Measurements from ENCODE around the gene NPLOC4.
"Not testable (repeated sequence)": the region's sequence is repeated elsewhere in the genome, so short reads cannot be mapped to it uniquely, and the experiment has no call there.

The NPLOC4 gene

DNA sequence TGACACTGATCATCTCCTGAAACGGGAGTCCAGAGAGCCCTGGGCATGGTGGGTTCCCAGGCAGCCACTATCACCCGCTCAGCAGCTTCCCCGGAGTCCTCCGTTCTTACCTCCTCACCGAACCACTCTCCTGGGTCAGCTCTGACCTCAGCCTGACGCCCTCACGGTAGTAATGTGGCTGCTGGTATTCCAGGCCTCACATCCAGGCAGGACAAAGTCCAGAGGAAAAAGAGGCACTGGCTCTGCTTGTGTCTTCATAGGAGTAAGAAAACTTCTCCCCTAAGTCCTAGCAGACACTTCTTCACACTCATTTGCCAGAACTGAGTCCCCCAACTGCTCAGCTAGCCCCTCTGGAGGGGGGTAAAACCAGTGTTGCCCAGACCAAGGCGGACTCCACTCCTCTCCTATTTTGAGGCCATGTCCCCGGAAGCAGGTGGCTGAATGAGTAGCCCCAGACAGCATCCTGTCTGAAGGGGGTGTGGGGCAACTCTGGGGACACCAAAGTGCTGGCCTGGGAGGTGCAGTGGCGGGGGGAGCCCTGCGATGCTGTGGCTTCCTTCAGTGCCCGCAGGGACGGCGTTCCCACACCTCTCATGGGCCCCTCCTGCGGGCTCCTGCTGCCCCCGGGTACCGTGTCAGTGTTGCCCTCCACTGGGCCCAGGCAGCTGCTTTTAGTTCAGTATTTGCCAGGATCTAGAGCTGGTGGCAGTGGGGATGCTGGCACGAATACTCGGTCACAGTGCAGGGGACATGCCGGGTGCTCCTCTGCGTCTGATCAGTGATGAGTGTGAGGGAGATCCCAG is 103.4 kb downstream of the NPLOC4 start:
- DNase-seq (ENCODE audit: low read depth), result no peak

GRCh38 chr17:81532490-81533287 is 104.2 kb downstream of the NPLOC4 start:
- DNase-seq (ENCODE audit: low read depth), result no peak

GRCh38 chr17:81531998-81532404 is 104.9 kb downstream of the NPLOC4 start:
- DNase-seq (ENCODE audit: low read depth), result not testable (repeated sequence)

GRCh38 chr17:81531013-81531412 is 105.9 kb downstream of the NPLOC4 start:
- not testable (repeated sequence) for DNase-seq (ENCODE audit: low read depth)

DNA sequence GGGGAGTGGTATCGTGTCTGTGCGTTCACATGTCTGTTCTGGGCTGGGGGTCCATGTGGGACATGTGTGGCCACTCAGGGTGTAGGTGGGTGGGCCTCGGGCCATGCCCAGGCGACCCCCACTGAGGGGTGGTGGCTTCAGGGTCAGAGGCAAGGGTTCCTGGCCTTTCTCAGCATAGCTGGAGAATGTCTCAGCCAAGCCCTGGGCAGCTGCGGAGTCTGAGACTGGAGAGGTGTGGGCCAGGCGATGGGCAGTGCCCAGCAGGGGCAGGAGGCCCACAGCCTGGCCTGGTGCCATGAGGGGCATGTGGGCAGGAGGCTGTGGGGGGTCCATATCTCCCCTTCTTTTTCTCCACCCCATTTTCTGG is 107.5 kb downstream of the NPLOC4 start:
- no peak for DNase-seq (ENCODE audit: low read depth)

GRCh38 chr17:81528651-81529436 is 108.1 kb downstream of the NPLOC4 start:
- no peak for DNase-seq (ENCODE audit: low read depth)

DNA sequence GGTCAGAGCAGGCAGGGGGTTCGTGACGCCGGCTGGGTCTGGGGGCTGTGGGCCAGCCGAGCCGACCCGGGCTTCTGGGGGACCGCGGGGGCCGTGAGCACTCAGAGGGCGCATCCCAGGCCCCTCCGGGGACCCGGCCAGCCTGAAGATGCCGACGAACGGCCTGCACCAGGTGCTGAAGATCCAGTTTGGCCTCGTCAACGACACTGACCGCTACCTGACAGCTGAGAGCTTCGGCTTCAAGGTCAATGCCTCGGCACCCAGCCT is 108.6 kb downstream of the NPLOC4 start:
- DNase-seq (ENCODE audit: low read depth), result no peak

DNA sequence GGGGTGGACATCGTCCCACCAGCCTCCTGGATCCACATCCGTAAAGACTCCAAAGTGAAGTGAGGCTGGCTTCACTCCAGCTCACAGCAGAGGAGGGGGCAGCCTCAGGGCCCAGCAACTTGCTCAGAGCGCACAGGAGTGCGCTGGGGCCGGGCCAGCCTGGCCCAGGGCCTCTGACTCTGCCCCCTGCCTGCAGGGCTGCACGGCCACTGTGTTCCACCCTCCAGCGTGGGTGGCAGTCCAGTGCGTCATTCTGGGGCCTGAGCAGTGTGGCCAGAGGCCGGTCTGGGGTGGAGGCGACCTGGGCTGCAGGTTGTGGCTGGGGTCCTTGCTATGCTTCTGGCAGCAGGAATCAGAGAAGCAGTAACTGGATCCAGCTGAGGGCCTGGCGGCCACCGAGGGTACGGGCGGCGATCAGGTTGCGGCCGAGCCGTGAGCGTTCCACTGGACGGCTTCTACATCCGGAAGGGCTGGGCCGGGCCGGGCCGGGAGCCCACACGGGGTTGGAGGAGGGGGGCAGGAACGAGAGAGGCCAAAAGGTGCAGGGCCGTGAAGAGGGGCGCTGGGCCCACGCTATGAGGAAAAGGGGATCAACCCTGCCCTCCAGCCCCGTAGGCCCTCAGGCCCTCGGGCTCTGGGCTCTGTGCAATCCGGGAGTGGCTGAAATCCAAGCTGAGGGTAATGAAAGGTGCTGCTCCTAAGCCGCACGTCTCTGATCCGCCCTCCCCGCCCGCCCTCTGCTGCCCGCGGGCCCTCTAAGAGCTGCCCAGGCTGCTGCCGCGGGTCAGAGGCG is 109.1 kb downstream of the NPLOC4 start, which contains the start of gene FSCN2:
Gene FSCN2 (plus strand): TSS at position 787 of the 793 bp plus-strand sequence. CDS start 155 bp downstream, outside the sequence.
- no peak for DNase-seq (ENCODE audit: low read depth)

DNA sequence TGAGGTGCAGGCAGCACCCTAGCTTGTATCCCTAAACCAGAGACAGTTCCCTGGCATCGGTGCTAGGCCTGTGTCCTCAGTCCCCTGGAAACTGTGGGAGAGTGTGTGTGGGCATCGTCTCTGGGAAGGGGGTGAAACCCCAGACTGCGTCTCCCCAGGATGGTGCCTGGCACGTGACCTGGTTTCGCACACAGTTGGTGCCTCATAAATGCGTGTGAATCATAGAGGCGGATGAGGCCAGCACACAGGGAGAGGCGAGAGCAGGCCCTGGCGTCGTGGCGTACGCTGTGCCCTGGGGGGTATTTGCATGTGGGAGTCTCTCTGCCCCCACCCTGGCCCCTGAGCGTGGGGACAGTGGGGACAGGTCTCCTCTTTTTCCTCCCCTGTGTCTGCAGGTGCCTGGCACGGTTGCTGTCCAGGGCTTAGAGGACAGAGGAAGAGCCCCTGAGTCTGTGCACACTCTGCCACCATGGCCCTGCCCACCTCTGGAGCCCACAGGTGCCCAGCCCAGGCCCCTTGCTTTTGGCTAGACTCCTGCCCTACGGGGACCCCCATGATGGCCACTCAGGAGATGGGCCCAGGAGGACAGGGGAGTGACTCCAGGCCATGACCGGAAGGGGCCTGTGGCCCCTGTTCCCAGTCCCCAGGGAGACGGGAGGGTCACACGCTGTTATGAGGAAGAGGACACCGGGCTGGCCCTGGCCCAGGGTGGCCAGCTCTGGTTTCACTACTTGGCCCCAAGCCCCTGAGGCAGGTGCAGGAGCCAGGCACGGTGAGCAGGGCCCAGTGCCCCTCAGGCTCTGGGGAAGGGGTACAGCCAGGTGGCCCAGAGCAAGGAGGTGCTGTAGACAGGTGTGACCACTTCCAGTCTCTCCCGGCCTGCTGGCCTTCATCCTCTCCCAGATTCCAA is 110.0 kb downstream of the NPLOC4 start:
- DNase-seq (ENCODE audit: low read depth), result no peak

GRCh38 chr17:81524865-81525159 is 112.1 kb downstream of the NPLOC4 start:
- no peak for DNase-seq (ENCODE audit: low read depth)

DNA sequence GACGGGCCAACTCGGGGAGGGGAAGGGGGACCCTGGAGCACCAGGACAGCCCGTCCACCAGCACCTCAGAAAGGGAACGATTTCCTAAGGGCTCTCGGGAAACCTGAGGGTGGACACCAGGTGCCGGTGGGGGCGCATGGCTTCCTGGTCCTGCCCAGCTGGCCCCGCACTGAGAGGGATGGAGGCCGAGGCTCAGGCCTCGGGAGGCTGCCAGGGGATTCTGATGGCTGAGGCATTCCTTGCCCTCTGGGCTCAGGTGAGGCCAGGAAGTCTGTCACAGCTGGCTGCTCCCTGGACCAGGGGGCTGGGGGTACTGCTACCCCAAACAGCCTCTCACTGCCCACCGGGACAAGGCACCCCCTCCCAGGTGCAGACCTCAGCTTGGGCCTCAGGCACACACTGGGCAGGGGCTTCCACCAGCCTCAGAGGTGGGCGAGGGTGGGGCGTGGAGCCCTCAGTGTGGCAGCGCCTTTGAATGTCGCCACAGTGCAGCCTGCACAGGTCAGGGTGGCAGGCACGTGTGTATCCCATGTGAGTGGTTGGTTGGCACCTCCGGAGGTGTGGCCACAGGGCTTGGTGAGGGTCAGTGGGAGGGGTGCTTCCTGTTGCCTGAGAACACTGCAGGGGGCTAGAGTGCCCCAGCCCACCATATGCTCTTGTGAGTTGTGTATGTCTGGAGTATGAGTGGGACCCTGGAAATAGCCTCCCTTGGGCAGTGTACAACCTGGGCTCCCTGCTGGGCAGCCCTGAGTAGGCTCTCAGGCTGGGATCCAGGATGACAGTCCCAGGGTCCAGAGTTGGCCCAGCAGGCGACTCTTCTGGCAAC is 112.7 kb downstream of the NPLOC4 start:
- DNase-seq (ENCODE audit: low read depth), result no peak

DNA sequence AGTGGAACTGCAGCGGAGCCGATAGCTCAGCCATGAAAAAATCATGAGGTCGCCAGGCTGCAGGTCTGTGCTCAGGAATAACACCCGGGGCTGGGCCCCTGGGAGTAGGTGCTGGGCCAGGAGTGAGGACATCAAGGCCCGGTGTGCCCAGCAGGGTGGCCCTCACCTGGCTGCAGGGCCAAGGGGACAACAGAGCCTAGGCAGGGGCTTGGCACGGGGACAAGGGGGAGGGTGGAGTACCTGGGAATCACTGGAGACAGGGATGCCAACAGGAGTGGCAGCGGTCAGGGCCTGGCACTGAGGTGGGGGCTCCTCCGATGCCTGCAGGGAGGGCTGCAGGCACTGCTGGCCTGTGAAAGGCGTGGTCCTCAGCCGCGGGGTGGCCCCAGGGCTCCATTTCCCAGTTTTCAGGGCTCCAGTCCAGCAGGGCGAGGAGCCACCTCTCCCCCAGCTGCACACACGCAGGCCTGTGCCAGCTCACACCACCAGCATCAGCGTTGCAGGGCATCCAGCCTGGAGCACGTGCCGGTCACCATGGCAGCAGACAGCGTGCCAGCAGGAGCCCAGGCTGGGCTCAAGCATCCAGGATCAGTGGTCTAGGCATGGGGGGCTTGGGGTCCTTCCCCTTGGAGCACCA is 113.4 kb downstream of the NPLOC4 start:
- no peak for DNase-seq (ENCODE audit: low read depth)

GRCh38 chr17:81522491-81523401 is 114.2 kb downstream of the NPLOC4 start:
- DNase-seq (ENCODE audit: low read depth), result no peak

- no peak for DNase-seq (ENCODE audit: low read depth)
Observed at GRCh38 chr17:81520021-81520901, 116.7 kb downstream of the NPLOC4 start.

GRCh38 chr17:81519284-81520020 is 117.5 kb downstream of the NPLOC4 start:
- no peak for DNase-seq (ENCODE audit: low read depth)

DNA sequence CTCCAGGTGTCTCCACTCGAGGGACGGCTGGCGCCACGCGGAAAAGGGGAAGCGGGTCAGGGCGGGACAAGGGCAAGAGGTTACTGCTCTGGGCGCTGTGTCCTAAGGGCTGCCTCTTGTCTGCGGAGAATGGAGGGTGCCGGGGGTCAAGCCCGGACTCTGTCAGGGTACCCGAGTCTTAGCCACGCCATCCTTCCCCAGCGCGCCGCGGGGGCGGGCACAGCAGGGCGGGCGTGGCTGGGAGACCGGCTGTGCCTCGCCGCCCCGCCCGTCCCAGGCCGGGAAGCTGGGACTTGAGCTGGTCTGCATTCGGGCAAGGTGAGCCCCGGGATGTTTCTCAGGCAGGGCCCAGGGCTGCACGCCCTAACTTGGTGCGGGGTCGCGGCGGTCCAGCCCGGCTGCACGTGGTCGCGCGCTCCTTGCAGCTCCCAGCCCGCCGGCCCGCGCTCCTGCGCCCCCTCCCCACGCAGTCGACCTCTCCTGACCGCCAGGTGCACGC is 118.1 kb downstream of the NPLOC4 start:
- no peak for DNase-seq (ENCODE audit: low read depth)

Data from stimulated activated CD8-positive, alpha-beta memory T cell treated with anti-CD3 and anti-CD28 coated beads, Interleukin-7, amount 100 ng/mL, for 24 hours (primary cell).